Measurements from ENCODE around the gene MAPK8. TPM values are rescaled to one million over a fixed set of nuclear protein-coding genes. Genes with fewer than 3 reads are reported as not detected.

MAPK8 gene
- polyA plus RNA-seq, 2 of the 4 experiments (the other 2 are of a cell fraction) = 29.6 to 71.4 TPM

DNA sequence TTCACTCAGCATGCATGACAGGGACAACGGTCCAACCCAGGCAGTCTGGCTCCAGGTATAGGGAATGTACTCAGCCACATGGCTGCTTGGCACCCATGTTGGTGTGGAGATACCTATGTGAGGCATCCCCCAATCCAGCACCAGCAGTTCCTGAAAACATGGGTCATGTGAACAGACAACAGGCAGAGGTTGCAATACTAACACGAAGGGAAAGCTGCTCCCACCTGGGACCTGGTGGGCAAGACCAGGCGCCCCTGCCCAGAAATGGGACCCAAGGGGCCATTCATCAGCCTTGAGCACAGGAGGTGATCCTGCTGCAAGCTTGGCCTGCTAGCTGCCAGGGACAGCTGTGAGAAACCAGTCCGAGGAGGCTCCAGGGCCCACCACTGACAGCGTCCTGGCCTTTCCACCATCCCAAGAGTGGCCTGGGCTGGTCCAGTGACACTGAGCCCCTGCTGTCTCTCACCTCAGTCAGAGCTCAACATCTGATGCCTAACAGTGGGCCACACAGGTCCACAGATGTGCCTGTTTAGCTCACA lies 156.1 kb downstream of the MAPK8 start:
- ChIA-PET POLR2A (no interaction called here), CTCF (interaction anchor here (1.8 kb wide), 2 partner anchors 12 to 99 kb away, joined by 4 to 6 read pairs; no protein-coding TSS in a partner anchor)
- TF ChIP-seq MAFK (IDR thresholded peaks at IDR 0.05; ENCODE audit: partially characterized antibody) (no peak), EHMT2 (IDR thresholded peaks at IDR 0.05; ENCODE audit: low read depth) (no peak)
- H3K4me3 ChIP-seq = no peak overlapping the region
- FAIRE-seq (no peak), DNase-seq (ENCODE audit: low read depth in 1 of 2, low spot score in 1 of 2) (no peak), ATAC-seq (no peak)
- no peaks in the 10 kb centered on the region for H3K4me1 ChIP-seq
- H3K27ac ChIP-seq = no peak overlapping the region
- no peak overlapping the region for H3K4me2 ChIP-seq
- H3K9me3 ChIP-seq = no peaks in the 10 kb centered on the region
- WGBS (ENCODE audit: missing lambda C conversion rate) = 88% methylated on average over 3 of the region's 5 CpGs

DNA sequence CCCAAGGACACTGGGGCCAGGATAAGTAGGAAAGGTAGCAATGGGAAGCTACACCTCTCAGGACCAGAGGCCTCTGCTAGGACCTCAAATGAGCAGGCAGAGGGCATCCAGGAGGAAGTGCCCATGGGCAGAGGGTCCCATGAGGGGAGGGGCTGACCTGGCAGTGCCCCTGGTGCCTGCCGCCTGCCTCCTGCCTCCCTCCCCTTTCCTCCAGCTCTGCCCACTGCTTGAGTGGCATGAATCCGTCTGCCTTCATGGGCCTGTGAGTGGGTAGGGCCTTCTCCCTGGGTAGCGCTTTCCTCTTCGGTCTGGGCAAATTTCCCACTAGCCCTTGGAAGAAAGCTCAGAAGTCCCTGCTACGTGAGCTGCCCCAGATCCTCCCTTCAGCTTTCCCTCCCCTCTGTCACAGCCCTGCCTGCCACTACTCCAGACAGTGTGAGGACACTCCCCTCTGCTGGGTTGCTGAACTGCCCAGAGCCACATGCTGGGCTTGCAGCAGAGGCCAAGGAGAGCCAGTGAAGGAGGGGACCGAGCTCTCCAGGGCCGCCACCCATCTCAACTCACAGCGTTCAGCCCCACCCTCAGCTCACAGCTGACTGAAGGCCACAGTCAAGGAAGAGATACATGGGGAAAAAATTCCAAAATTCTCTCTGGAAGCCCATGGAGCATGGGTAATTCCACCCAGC lies 157.0 kb downstream of the MAPK8 start:
- no peak overlapping the region for H3K4me2 ChIP-seq
- no peak overlapping the region for H3K27ac ChIP-seq
- 77% methylated on average over 8 of the region's 8 CpGs for WGBS (ENCODE audit: missing lambda C conversion rate)
- ChIA-PET CTCF (interaction anchor here (0.9 to 1.8 kb wide), 3 partner anchors 12 to 100 kb away, joined by 3 to 6 read pairs (median 4); no protein-coding TSS in a partner anchor), POLR2A (no interaction called here)
- H3K9me3 ChIP-seq = no peaks in the 10 kb centered on the region
- no peak for TF ChIP-seq CEBPB (IDR thresholded peaks at IDR 0.05)
- TF ChIP-seq HOXB13 (CRISPR knock-in tag; IDR thresholded peaks at IDR 0.05; ENCODE audit: low read depth) = no peak
- TF ChIP-seq, protein P1, sequence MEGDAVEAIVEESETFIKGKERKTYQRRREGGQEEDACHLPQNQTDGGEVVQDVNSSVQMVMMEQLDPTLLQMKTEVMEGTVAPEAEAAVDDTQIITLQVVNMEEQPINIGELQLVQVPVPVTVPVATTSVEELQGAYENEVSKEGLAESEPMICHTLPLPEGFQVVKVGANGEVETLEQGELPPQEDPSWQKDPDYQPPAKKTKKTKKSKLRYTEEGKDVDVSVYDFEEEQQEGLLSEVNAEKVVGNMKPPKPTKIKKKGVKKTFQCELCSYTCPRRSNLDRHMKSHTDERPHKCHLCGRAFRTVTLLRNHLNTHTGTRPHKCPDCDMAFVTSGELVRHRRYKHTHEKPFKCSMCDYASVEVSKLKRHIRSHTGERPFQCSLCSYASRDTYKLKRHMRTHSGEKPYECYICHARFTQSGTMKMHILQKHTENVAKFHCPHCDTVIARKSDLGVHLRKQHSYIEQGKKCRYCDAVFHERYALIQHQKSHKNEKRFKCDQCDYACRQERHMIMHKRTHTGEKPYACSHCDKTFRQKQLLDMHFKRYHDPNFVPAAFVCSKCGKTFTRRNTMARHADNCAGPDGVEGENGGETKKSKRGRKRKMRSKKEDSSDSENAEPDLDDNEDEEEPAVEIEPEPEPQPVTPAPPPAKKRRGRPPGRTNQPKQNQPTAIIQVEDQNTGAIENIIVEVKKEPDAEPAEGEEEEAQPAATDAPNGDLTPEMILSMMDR (IDR thresholded peaks at IDR 0.05) = no peak
- TF ChIP-seq, protein P2, sequence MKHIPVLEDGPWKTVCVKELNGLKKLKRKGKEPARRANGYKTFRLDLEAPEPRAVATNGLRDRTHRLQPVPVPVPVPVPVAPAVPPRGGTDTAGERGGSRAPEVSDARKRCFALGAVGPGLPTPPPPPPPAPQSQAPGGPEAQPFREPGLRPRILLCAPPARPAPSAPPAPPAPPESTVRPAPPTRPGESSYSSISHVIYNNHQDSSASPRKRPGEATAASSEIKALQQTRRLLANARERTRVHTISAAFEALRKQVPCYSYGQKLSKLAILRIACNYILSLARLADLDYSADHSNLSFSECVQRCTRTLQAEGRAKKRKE (CRISPR knock-in tag; IDR thresholded peaks at IDR 0.05; ENCODE audit: low read depth) = no peak
- H3K4me3 ChIP-seq = no peak overlapping the region
- H3K4me1 ChIP-seq = no peaks in the 10 kb centered on the region
- ATAC-seq (peak in 1 of 2 experiments; percentile 42; a peak in 3 of 6 replicates), FAIRE-seq (no peak), DNase-seq (ENCODE audit: low read depth in 1 of 2, low spot score in 1 of 2) (no peak)

DNA sequence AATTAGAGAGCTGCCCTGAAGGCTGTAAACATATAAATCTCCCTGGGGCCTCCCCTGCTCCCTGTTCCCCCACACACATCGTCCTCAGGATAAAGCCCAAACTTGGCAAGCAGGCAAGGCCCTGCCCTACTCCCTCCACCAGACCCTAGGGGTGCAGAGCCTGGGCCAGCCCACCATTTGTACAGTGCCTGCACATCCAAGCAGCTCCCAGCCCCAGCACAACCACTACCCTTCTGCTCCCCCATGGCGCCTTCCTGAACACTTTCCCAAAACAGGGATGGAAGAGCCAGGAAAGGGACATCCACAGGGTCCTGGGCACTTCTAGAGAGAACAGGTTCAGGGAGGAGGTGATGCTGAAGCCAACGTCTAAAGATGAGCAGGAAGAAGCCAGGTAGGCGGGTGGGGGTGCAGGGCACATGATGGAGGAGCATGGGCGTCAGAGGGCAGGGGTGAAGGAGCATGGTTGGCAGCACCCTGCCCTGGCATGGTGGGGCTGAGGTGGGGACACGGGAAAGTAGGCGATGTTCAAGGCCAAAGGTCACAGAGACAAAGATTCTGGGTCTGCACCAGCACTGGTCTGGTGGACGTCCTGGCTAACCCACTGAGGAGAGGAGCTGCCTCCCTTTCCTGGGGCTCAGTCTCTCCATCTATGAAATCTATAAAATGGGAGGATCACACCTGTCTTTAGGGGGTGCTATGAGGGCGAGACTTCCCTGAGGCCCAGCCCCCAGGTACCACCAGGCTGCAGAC lies 157.8 kb downstream of the MAPK8 start:
- TF ChIP-seq, protein P3, sequence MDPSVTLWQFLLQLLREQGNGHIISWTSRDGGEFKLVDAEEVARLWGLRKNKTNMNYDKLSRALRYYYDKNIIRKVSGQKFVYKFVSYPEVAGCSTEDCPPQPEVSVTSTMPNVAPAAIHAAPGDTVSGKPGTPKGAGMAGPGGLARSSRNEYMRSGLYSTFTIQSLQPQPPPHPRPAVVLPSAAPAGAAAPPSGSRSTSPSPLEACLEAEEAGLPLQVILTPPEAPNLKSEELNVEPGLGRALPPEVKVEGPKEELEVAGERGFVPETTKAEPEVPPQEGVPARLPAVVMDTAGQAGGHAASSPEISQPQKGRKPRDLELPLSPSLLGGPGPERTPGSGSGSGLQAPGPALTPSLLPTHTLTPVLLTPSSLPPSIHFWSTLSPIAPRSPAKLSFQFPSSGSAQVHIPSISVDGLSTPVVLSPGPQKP (IDR thresholded peaks at IDR 0.05; ENCODE audit: low read depth, low read length) = no peak
- no peak for TF ChIP-seq FOSB (CRISPR knock-in tag; IDR thresholded peaks at IDR 0.05)
- TF ChIP-seq, protein P4, sequence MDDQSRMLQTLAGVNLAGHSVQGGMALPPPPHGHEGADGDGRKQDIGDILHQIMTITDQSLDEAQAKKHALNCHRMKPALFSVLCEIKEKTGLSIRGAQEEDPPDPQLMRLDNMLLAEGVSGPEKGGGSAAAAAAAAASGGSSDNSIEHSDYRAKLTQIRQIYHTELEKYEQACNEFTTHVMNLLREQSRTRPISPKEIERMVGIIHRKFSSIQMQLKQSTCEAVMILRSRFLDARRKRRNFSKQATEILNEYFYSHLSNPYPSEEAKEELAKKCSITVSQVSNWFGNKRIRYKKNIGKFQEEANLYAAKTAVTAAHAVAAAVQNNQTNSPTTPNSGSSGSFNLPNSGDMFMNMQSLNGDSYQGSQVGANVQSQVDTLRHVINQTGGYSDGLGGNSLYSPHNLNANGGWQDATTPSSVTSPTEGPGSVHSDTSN (IDR thresholded peaks at IDR 0.05) = no peak
- TF ChIP-seq SREBF2 (IDR thresholded peaks at IDR 0.05) = no peak
- no peak for TF ChIP-seq CHD4 (IDR thresholded peaks at IDR 0.05; ENCODE audit: borderline replicate concordance)
- no peak for TF ChIP-seq HOXA7 (CRISPR knock-in tag; IDR thresholded peaks at IDR 0.05)
- TF ChIP-seq GATA3 (IDR thresholded peaks at IDR 0.05; ENCODE audit: borderline replicate concordance) = no peak
- no peak for TF ChIP-seq HOXB5 (CRISPR knock-in tag; IDR thresholded peaks at IDR 0.05)
- TF ChIP-seq KDM5A (IDR thresholded peaks at IDR 0.05) = no peak
- no peak for TF ChIP-seq MYC (IDR thresholded peaks at IDR 0.05; ENCODE audit: borderline replicate concordance, low read length)
- no peak for TF ChIP-seq PHF8 (IDR thresholded peaks at IDR 0.05; ENCODE audit: borderline replicate concordance, low read depth)
- TF ChIP-seq, protein P5, sequence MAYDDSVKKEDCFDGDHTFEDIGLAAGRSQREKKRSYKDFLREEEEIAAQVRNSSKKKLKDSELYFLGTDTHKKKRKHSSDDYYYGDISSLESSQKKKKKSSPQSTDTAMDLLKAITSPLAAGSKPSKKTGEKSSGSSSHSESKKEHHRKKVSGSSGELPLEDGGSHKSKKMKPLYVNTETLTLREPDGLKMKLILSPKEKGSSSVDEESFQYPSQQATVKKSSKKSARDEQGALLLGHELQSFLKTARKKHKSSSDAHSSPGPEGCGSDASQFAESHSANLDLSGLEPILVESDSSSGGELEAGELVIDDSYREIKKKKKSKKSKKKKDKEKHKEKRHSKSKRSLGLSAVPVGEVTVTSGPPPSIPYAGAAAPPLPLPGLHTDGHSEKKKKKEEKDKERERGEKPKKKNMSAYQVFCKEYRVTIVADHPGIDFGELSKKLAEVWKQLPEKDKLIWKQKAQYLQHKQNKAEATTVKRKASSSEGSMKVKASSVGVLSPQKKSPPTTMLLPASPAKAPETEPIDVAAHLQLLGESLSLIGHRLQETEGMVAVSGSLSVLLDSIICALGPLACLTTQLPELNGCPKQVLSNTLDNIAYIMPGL (CRISPR knock-in tag; IDR thresholded peaks at IDR 0.05; ENCODE audit: borderline replicate concordance) = no peak
- TF ChIP-seq CBX2 (IDR thresholded peaks at IDR 0.05; ENCODE audit: borderline replicate concordance, low read depth) = no peak
- no peak for TF ChIP-seq JUN (IDR thresholded peaks at IDR 0.05)
- TF ChIP-seq FOXS1 (CRISPR knock-in tag; IDR thresholded peaks at IDR 0.05) = no peak
- TF ChIP-seq RAD21 (conservative IDR thresholded peaks at IDR 0.05 in 1 of 2, IDR thresholded peaks at IDR 0.05 in 1 of 2) = no peak
- no peak for TF ChIP-seq POLR2AphosphoS2 (conservative IDR thresholded peaks at IDR 0.05; ENCODE audit: low read length)
- no peak for TF ChIP-seq ZSCAN20 (CRISPR knock-in tag; IDR thresholded peaks at IDR 0.05)
- no peak for TF ChIP-seq EHMT2 (IDR thresholded peaks at IDR 0.05; ENCODE audit: low read depth)
- Histone ChIP-seq H3K4me3 (no peak overlapping the region), H3K27ac (no peak overlapping the region), H3K9me3 (no peaks in the 10 kb centered on the region), H3K4me1 (no peaks in the 10 kb centered on the region), H3K4me2 (no peak overlapping the region)
- ChIA-PET CTCF (interaction anchor here (0.8 to 0.9 kb wide), 2 partner anchors 53 to 194 kb away, joined by 3 read pairs; no protein-coding TSS in a partner anchor), POLR2A (no interaction called here)
- WGBS (ENCODE audit: missing lambda C conversion rate) = 83% methylated on average over 8 of the region's 9 CpGs
- DNase-seq (ENCODE audit: low read depth in 1 of 2, low spot score in 1 of 2) = no peak
- ATAC-seq = no peak
- FAIRE-seq = no peak

Measured in A549 (cell line).